K562 (cell line): ENCODE measurements around the gene TCF4. TPM values are rescaled to one million over a fixed set of nuclear protein-coding genes. Genes with fewer than 3 reads are reported as not detected.
A peak's percentile ranks its signal among the peaks of the same experiment; 100 is the strongest.

Experiments
- ATAC-seq: fragments of 200-7000 bp; cut with Tn5 transposase; 3 replicates; pipeline ENCODE4 v1.9.1; 2020; ENCODE audit warnings: moderate library complexity
- BruUV-seq: library from RNA; stranded (reverse); fragments of 400-500 nt; replicated peaks from 2 replicates; lab custom pipeline; 2021; lab: Mats Ljungman, UMichigan
- CTCF ChIA-PET: fragments of 300-600 bp; formaldehyde crosslinking; extraction: SDS; loops from one replicate; lab custom pipeline; 2021; ENCODE audit warnings: low intra/inter-chr PET ratio; lab: Yijun Ruan, JAX
- POLR2A ChIA-PET: fragments of 300-600, 350-650 bp; sonication (Branson Sonifier 250); formaldehyde crosslinking; extraction: SDS; loops from one replicate; lab custom pipeline; 2021; ENCODE audit warnings: antibody characterized with exemption, inconsistent platforms; lab: Yijun Ruan, JAX
- DNase-seq, 4 experiments: peaks; one replicate each; pipeline versions ENCODE4 v3.0.0 to v3.0.0-alpha.2; 2011 to 2018; ENCODE audit warnings: low spot score in 3 of 4, mixed read lengths in 3 of 4; ENCODE audit errors: extremely low read depth in 1 of 4
- FAIRE-seq: peaks from 2 replicates; lab custom pipeline; 2011; peaks lifted over from hg19 to GRCh38; lab: Jason Lieb, UNC
- H2AFZ ChIP-seq: 2 replicates; pipeline ENCODE4 v1.6.0; 2011; ENCODE audit warnings: low read depth, low read length, control low read depth, inconsistent platforms
- H3K27ac ChIP-seq: fragments of 200-600 bp; 3 replicates; pipeline ENCODE4 v1.8.0; 2011; ENCODE audit warnings: low read depth, mild to moderate bottlenecking, control low read depth, inconsistent platforms, low read length, moderate library complexity, mixed read lengths; ENCODE audit errors: extremely low read depth
- H3K27me3 ChIP-seq, 2 experiments: fragments of 300-600 bp in 1 of 2; 2 replicates in 1 of 2; 3 replicates in 1 of 2; pipeline versions ENCODE4 v1.6.0 to v1.8.0; 2011; ENCODE audit warnings: inconsistent platforms in 2 of 2, low read length in 2 of 2, mild to moderate bottlenecking in 1 of 2, mixed read lengths in 1 of 2, moderate library complexity in 1 of 2; ENCODE audit not compliant: control insufficient read depth in 2 of 2, insufficient read depth in 2 of 2
- H3K36me3 ChIP-seq: fragments of 300-600 bp; 3 replicates; pipeline ENCODE4 v1.8.0; 2011; ENCODE audit warnings: mild to moderate bottlenecking, low read length, inconsistent platforms; ENCODE audit not compliant: control insufficient read depth, insufficient read depth
- H3K4me1 ChIP-seq, 2 experiments: fragments of 200-600 bp in 1 of 2; replicated peaks in 1 of 2; 2 replicates in 1 of 2; 3 replicates in 1 of 2; pipeline versions ENCODE4 v1.5.1 to v1.8.0; 2011; ENCODE audit warnings: inconsistent platforms in 2 of 2, low read length in 2 of 2, mild to moderate bottlenecking in 1 of 2, mixed read lengths in 1 of 2, moderate library complexity in 1 of 2; ENCODE audit not compliant: control insufficient read depth in 2 of 2, insufficient read depth in 2 of 2
- H3K4me2 ChIP-seq: 2 replicates; pipeline ENCODE4 v1.6.1; 2011; ENCODE audit warnings: low read length, control low read depth, inconsistent platforms, mixed read lengths; ENCODE audit not compliant: insufficient read depth
- H3K4me3 ChIP-seq: fragments of 200-600 bp; sonication (generic), shearing (Covaris generic); 2 replicates; pipeline ENCODE4 v1.5.1; 2016; ENCODE audit warnings: control low read depth, inconsistent platforms
- H3K79me2 ChIP-seq: fragments of 200-600 bp; 3 replicates; pipeline ENCODE4 v1.8.0; 2011; ENCODE audit warnings: low read length, inconsistent platforms; ENCODE audit not compliant: control insufficient read depth, insufficient read depth
- H3K9ac ChIP-seq, 2 experiments: 2 replicates each; pipeline versions ENCODE4 v1.6.0 to v1.6.1; 2011; ENCODE audit warnings: low read depth in 2 of 2, low read length in 2 of 2, control low read depth in 1 of 2, inconsistent platforms in 1 of 2, mild to moderate bottlenecking in 1 of 2, mixed read lengths in 1 of 2; ENCODE audit not compliant: insufficient read depth in 1 of 2
- H3K9me1 ChIP-seq: one replicate; pipeline ENCODE4 v1.6.0; 2011; ENCODE audit warnings: inconsistent platforms, mild to moderate bottlenecking, low read length, moderate library complexity; ENCODE audit not compliant: control insufficient read depth, insufficient read depth
- H3K9me3 ChIP-seq: replicated peaks from 2 replicates; pipeline ENCODE4 v1.5.1; 2011; ENCODE audit warnings: low read depth, low read length, inconsistent platforms; ENCODE audit not compliant: control insufficient read depth, insufficient read depth
- H4K20me1 ChIP-seq: replicated peaks from 2 replicates; pipeline ENCODE4 v1.6.1; 2011; ENCODE audit warnings: low read length, inconsistent platforms, mixed read lengths; ENCODE audit not compliant: control insufficient read depth, insufficient read depth
- ATF1 ChIP-seq, 2 experiments: fragments of 450-650 bp in 1 of 2; IDR thresholded peaks; 2 replicates each; pipeline ENCODE4 v1.6.1; 2016; ENCODE audit warnings: missing compliant biosample characterization in 1 of 2, missing genetic modification characterization in 1 of 2
- ATF7 ChIP-seq: fragments of 450-650 bp; IDR thresholded peaks from 2 replicates; pipeline ENCODE4 v1.7.1; 2014; ENCODE audit warnings: mild to moderate bottlenecking, moderate library complexity
- BCOR ChIP-seq: fragments of 450-650 bp; IDR thresholded peaks from 2 replicates; pipeline ENCODE4 v1.6.1; 2016
- CREB1 ChIP-seq, 2 experiments: sonication (generic) in 1 of 2; formaldehyde crosslinking in 1 of 2; IDR thresholded peaks; 2 replicates each; pipeline versions ENCODE4 v1.6.1 to v1.8.0; 2012 to 2022; ENCODE audit warnings: inconsistent platforms in 1 of 2, mild to moderate bottlenecking in 1 of 2, missing genetic modification reagents in 1 of 2, moderate library complexity in 1 of 2
- CREM ChIP-seq: IDR thresholded peaks from 2 replicates; pipeline ENCODE4 v1.6.1; 2014; ENCODE audit warnings: antibody characterized with exemption, low read depth
- JUND ChIP-seq, 2 experiments: IDR thresholded peaks; 2 replicates in 1 of 2; 3 replicates in 1 of 2; pipeline ENCODE4 v1.6.1; 2011; ENCODE audit warnings: borderline replicate concordance in 2 of 2, low read depth in 2 of 2, low read length in 2 of 2, improper control_type of control experiment in 1 of 2, missing biosample characterization in 1 of 2, missing genetic modification characterization in 1 of 2, missing genetic modification reagents in 1 of 2
- L3MBTL2 ChIP-seq: fragments of 450-650 bp; IDR thresholded peaks from 2 replicates; pipeline ENCODE4 v1.6.1; 2016; ENCODE audit warnings: mild to moderate bottlenecking, moderate library complexity
- RBM25 ChIP-seq: fragments of 200-400 bp; formaldehyde crosslinking; IDR thresholded peaks from 2 replicates; pipeline ENCODE4 v1.6.1; 2018; ENCODE audit warnings: low read length, low read depth, moderate library complexity; ENCODE audit not compliant: severe bottlenecking
- SMARCA5 ChIP-seq: fragments of 450-650 bp; IDR thresholded peaks from 2 replicates; pipeline ENCODE4 v1.6.1; 2016
- ZFP36 ChIP-seq: fragments of 150-350 bp; IDR thresholded peaks from 2 replicates; pipeline ENCODE4 v1.6.1; 2018; ENCODE audit warnings: low read length, low read depth; ENCODE audit not compliant: partially characterized antibody
- ZNF695 ChIP-seq: fragments of 450-650 bp; formaldehyde crosslinking; IDR thresholded peaks from 2 replicates; pipeline ENCODE4 v1.4.0; 2020; ENCODE audit warnings: mild to moderate bottlenecking, moderate library complexity
- WGBS: fragments of 100-300 bp; shearing (Covaris generic); methylation state at CpG from one replicate; pipeline ENCODE4 v1.1.6; 2016; ENCODE audit warnings: low coverage, mixed read lengths; ENCODE audit not compliant: insufficient coverage; ENCODE audit errors: missing lambda C conversion rate; 5-methylcytosine and 5-hydroxymethylcytosine counted together
- in situ Hi-C: fragments of 300-500 bp; cut with MboI; formaldehyde crosslinking; loops from 4 replicates; pipeline ENCODE4 v1.15.0; 2018; ENCODE audit warnings: inconsistent platforms, mixed read lengths
- intact Hi-C: fragments of 100-400 bp; cut with micrococcal nuclease; formaldehyde crosslinking; loops from 2 replicates; pipeline ENCODE4 v1.14.2; 2022
- polyA plus RNA-seq, 8 experiments: library from polyadenylated mRNA; depleted of rRNA in 4 of 8; stranded (reverse) in 5 of 8; unstranded in 3 of 8; fragments of >200 nt; fragmentation: Nextera tagmentation in 2 of 8; fragmentation: Illumina TruSeq in 1 of 8; extraction: Ambion mirVana in 2 of 8; extraction: Trizol in 1 of 8; gene quantifications; 2 replicates each; pipeline versions ENCODE4 v1.2.1 to v1.2.3, GENCODE V29; 2011 to 2014; ENCODE audit warnings: inconsistent platforms in 1 of 8, missing spikeins in 1 of 8
- total RNA-seq, 7 experiments: library from RNA; depleted of rRNA in 6 of 7; stranded (reverse); fragments of >200 nt in 6 of 7; fragmentation: Illumina TruSeq in 2 of 7; extraction: Trizol in 2 of 7; gene quantifications; 2 replicates each; pipeline versions ENCODE4 v1.2.1 to v1.2.3, GENCODE V29; 2011 to 2021; ENCODE audit warnings: low replicate concordance in 1 of 7
- TF ChIP-seq, protein P1 (sequence below), 2 experiments: fragments of 450-650 bp in 1 of 2; sonication (generic) in 1 of 2; formaldehyde crosslinking in 1 of 2; IDR thresholded peaks in 1 of 2; conservative IDR thresholded peaks in 1 of 2; 2 replicates each; pipeline versions ENCODE4 v1.6.1 to v1.8.1; 2016 to 2023; ENCODE audit warnings: mild to moderate bottlenecking in 2 of 2, moderate library complexity in 2 of 2, inconsistent platforms in 1 of 2, missing genetic modification reagents in 1 of 2
- TF ChIP-seq, protein P2 (sequence below): sonication (generic); formaldehyde crosslinking; IDR thresholded peaks from 2 replicates; pipeline ENCODE4 v1.8.1; 2022; ENCODE audit warnings: missing genetic modification reagents
- TF ChIP-seq, protein P3 (sequence below): IDR thresholded peaks from 2 replicates; pipeline ENCODE4 v1.6.1; 2012; ENCODE audit warnings: low read depth, low read length, improper control_type of control experiment, borderline replicate concordance

TCF4 gene
- total and polyA plus RNA-seq, 9 of the 15 experiments (the other 6 are each of a cell fraction or from before 2014, with no cell fraction given) = 4.8 to 24.7 (median 15.2) TPM

DNA sequence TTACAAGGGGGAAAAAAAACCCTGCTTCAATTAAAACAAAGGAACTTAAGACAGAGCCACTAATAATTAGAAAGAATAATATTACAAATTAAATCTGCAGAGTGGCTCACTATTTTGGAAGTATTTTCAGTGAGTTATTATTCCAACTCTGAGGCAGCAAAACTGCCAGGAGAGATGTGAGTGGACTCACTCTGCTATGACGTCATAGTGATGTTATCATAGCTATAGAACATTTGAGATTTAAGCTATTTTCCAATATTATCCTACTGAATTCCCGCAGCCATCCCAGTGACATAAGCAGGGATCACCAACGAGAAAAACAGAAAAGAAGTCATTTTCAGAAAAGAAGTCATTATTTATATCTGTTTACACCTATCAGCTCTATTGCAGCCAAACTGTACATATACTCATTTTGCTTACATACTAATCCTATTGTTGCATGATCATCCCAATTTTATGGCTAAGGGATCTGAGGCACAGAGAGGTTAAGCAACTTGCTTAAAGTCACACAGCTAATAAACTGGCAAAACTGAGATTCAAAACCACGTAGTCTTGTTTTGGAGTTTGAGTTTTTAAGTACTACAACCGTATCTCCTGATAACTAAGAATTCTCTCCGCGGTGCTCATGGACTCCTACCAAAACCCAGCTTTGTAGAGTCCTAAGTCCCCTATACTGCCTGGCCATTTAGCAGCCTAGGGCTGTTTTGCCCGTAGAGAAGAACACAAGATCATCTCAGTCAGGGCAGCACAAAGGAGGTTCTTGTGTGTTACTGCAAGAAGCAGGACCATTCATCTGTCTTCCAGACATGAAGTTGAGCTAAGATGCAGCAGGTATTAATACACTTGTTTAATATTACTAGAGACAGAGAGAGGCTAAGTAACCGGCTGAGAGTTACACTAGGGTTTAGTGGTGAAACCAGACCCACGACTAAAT is 299.8 kb downstream of the TCF4 start:
- ATAC-seq (no peak), DNase-seq (peak in 1 of 4 experiments; percentile 10), FAIRE-seq (no peak)
- no peak overlapping the region for H3K27ac ChIP-seq
- no peak overlapping the region for H2AFZ ChIP-seq
- BruUV-seq = no TSS peak
- no peaks in the 10 kb centered on the region for H4K20me1 ChIP-seq
- WGBS = 41% methylated on average over 8 of the region's 10 CpGs
- ChIA-PET CTCF (no interaction called here), POLR2A (interaction anchor here (1.3 kb wide), 1 partner anchor 13 kb away, joined by 6 read pairs; no protein-coding TSS in a partner anchor)
- no peaks in the 10 kb centered on the region for H3K9me1 ChIP-seq
- no peak overlapping the region for H3K9ac ChIP-seq
- no peaks in the 10 kb centered on the region for H3K79me2 ChIP-seq
- TF ChIP-seq SMARCA5 (0 out of 2 replicates have a peak, but pooled peaks have one; percentile 36), CREB1 (IDR thresholded peaks at IDR 0.05) (no peak), CREB1 (CRISPR knock-in tag; IDR thresholded peaks at IDR 0.05) (peak; percentile 33; the same call in 1 of the 2 replicates), ATF7 (peak; percentile 92), ZNF695 (no peak), CREM (peak; percentile 63; the same call in 1 of the 2 replicates), ZFP36 (peak; percentile 87), L3MBTL2 (no peak), ATF1 (CRISPR knock-in tag; IDR thresholded peaks at IDR 0.05) (no peak), ATF1 (tag; IDR thresholded peaks at IDR 0.05) (peak; percentile 86), JUND (IDR thresholded peaks at IDR 0.05; ENCODE audit: borderline replicate concordance, low read depth, low read length) (peak; percentile 62; the same call in 1 of the 2 replicates), JUND (tag; IDR thresholded peaks at IDR 0.05; ENCODE audit: borderline replicate concordance, low read depth, low read length) (peak; percentile 77; the same call in 2 of the 3 replicates), BCOR (peak; percentile 30; the same call in 1 of the 2 replicates), RBM25 (peak; percentile 92)
- TF ChIP-seq, protein P1, sequence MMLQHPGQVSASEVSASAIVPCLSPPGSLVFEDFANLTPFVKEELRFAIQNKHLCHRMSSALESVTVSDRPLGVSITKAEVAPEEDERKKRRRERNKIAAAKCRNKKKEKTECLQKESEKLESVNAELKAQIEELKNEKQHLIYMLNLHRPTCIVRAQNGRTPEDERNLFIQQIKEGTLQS (IDR thresholded peaks at IDR 0.05) = peak; percentile 87
- TF ChIP-seq, protein P1 (CRISPR knock-in tag; conservative IDR thresholded peaks at IDR 0.05) = no peak
- TF ChIP-seq, protein P2, sequence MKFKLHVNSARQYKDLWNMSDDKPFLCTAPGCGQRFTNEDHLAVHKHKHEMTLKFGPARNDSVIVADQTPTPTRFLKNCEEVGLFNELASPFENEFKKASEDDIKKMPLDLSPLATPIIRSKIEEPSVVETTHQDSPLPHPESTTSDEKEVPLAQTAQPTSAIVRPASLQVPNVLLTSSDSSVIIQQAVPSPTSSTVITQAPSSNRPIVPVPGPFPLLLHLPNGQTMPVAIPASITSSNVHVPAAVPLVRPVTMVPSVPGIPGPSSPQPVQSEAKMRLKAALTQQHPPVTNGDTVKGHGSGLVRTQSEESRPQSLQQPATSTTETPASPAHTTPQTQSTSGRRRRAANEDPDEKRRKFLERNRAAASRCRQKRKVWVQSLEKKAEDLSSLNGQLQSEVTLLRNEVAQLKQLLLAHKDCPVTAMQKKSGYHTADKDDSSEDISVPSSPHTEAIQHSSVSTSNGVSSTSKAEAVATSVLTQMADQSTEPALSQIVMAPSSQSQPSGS = no peak
- TF ChIP-seq, protein P3, sequence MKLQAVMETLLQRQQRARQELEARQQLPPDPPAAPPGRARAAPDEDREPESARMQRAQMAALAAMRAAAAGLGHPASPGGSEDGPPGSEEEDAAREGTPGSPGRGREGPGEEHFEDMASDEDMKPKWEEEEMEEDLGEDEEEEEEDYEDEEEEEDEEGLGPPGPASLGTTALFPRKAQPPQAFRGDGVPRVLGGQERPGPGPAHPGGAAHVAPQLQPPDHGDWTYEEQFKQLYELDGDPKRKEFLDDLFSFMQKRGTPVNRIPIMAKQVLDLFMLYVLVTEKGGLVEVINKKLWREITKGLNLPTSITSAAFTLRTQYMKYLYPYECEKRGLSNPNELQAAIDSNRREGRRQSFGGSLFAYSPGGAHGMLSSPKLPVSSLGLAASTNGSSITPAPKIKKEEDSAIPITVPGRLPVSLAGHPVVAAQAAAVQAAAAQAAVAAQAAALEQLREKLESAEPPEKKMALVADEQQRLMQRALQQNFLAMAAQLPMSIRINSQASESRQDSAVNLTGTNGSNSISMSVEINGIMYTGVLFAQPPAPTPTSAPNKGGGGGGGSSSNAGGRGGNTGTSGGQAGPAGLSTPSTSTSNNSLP = no peak
- H3K9me3 ChIP-seq = no peaks in the 10 kb centered on the region
- no peaks in the 10 kb centered on the region; a peak in 1 of 5 replicates for H3K4me1 ChIP-seq
- no peak overlapping the region for H3K4me3 ChIP-seq
- no peaks in the 10 kb centered on the region for H3K36me3 ChIP-seq
- no peak overlapping the region for H3K4me2 ChIP-seq
- in situ Hi-C loops = no loop called here
- intact Hi-C loops = no loop called here
- H3K27me3 ChIP-seq = no peaks in the 10 kb centered on the region
